Ishikawa (cell line): ENCODE data around the gene ZNF343.

ENCODE experiments used
- CEBPB ChIP-seq: IDR thresholded peaks from 2 replicates; pipeline ENCODE4 v1.6.1; 2012
- EGR1 ChIP-seq: IDR thresholded peaks from 2 replicates; pipeline ENCODE4 v1.6.1; 2012
- EP300 ChIP-seq: IDR thresholded peaks from 2 replicates; pipeline ENCODE4 v1.6.1; 2012; ENCODE audit warnings: borderline replicate concordance
- YY1 ChIP-seq: IDR thresholded peaks from 2 replicates; pipeline ENCODE4 v1.6.1; 2012; ENCODE audit warnings: low read depth

DNA sequence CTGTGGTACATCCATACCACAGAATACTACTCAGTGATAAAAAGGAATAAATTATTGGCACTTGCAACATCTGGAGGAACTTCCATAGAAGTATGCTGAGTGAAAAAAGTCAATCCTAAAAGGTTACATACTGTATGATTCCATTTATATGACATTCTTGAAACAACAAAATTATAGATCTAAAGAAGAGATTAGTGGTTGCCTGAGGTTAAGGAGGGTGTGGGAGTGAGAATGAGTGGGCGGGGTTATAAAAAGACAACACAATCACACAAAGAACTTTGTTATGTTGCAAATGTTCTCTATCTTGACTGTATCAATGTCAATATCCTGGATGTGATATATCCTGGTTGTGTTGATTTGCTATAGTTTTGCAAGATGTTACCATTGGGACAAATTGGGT, 59.3 kb downstream of the ZNF343 start:
- TF ChIP-seq CEBPB (no peak), EP300 (no peak), EGR1 (no peak), YY1 (no peak)
